HCT116 (cell line): ENCODE measurements around the gene ATG101. TPM values are rescaled to one million over a fixed set of nuclear protein-coding genes. Genes with fewer than 3 reads are reported as not detected.

Experiments
- ATAC-seq: fragments of 200-7000 bp; cut with Tn5 transposase; 2 replicates; pipeline ENCODE4 v1.9.1; 2020; ENCODE audit warnings: mild to moderate bottlenecking, moderate library complexity
- BruUV-seq: library from RNA; stranded (reverse); fragments of 400-500 nt; replicated peaks from 2 replicates; lab custom pipeline; 2021; lab: Mats Ljungman, UMichigan
- CTCF ChIA-PET: fragments of 300-600 bp; sonication (Branson Sonifier 250); formaldehyde crosslinking; loops from one replicate; lab custom pipeline; 2021; ENCODE audit warnings: antibody characterized with exemption; lab: Charles Lee
- POLR2A ChIA-PET: fragments of 300-600, 350-600 bp; sonication (Branson Sonifier 250); formaldehyde crosslinking; loops from one replicate; lab custom pipeline; 2021; ENCODE audit warnings: antibody characterized with exemption; lab: Charles Lee
- RAD21 ChIA-PET, 2 experiments: fragments of 300-600 bp; sonication (Branson Sonifier 250); formaldehyde crosslinking; loops; one replicate each; lab custom pipeline; 2023; ENCODE audit warnings: low total read pairs in 2 of 2; ENCODE audit not compliant: uncharacterized antibody in 2 of 2, unreplicated experiment in 2 of 2, low non-redundant PET in 1 of 2; lab: Charles Lee
- DNase-seq: peaks from one replicate; pipeline ENCODE4 v3.0.0-alpha.2; 2010; ENCODE audit warnings: low read depth, low spot score
- H2AFZ ChIP-seq: fragments of 200-600 bp; shearing (Covaris generic), sonication (generic); 2 replicates; pipeline ENCODE4 v1.6.1; 2017; ENCODE audit warnings: low read depth, mixed run types, mixed read lengths, antibody characterized with exemption, low read length; ENCODE audit not compliant: poor library complexity, severe bottlenecking
- H3K27ac ChIP-seq: 2 replicates; pipeline ENCODE4 v1.5.1; 2012; ENCODE audit warnings: low read depth, low read length
- H3K27me3 ChIP-seq: fragments of 200-600 bp; sonication (generic); 2 replicates; pipeline ENCODE4 v1.6.1; 2016; ENCODE audit warnings: mixed run types, low read length, mixed read lengths; ENCODE audit not compliant: insufficient read depth
- H3K36me3 ChIP-seq, 2 experiments: fragments of 200-500 bp in 1 of 2; fragments of 200-600 bp in 1 of 2; sonication (Bioruptor generic) in 1 of 2; sonication (generic) in 1 of 2; 2 replicates each; pipeline versions ENCODE4 v1.5.1 to v1.6.1; 2014 to 2016; ENCODE audit warnings: low read length in 2 of 2, inconsistent platforms in 1 of 2, mixed read lengths in 1 of 2, mixed run types in 1 of 2; ENCODE audit not compliant: insufficient read depth in 2 of 2, control insufficient read depth in 1 of 2
- H3K4me1 ChIP-seq, 2 experiments: fragments of 200-600 bp in 1 of 2; sonication (generic) in 1 of 2; 2 replicates each; pipeline versions ENCODE4 v1.5.1 to v1.6.1; 2012 to 2017; ENCODE audit warnings: low read length in 2 of 2, inconsistent platforms in 1 of 2, mild to moderate bottlenecking in 1 of 2, mixed read lengths in 1 of 2, mixed run types in 1 of 2, moderate library complexity in 1 of 2; ENCODE audit not compliant: insufficient read depth in 2 of 2, control insufficient read depth in 1 of 2
- H3K4me2 ChIP-seq: fragments of 200-600 bp; sonication (generic); 2 replicates; pipeline ENCODE4 v1.6.1; 2017; ENCODE audit warnings: mixed run types, low read length, mixed read lengths
- H3K4me3 ChIP-seq, 2 experiments: fragments of 200-600 bp in 1 of 2; sonication (generic) in 1 of 2; replicated peaks in 1 of 2; 2 replicates each; pipeline ENCODE4 v1.5.1; 2011 to 2016; ENCODE audit warnings: low read length in 2 of 2, control low read depth in 1 of 2, low read depth in 1 of 2, mild to moderate bottlenecking in 1 of 2, mixed read lengths in 1 of 2, mixed run types in 1 of 2
- H3K79me2 ChIP-seq: fragments of 200-600 bp; sonication (generic); 2 replicates; pipeline ENCODE4 v1.6.1; 2017; ENCODE audit warnings: mild to moderate bottlenecking, mixed run types, low read length, moderate library complexity, mixed read lengths; ENCODE audit not compliant: insufficient read depth
- H3K9ac ChIP-seq: fragments of 200-600 bp; sonication (generic); 2 replicates; pipeline ENCODE4 v1.6.1; 2016; ENCODE audit warnings: low read length, mixed read lengths
- H3K9me2 ChIP-seq: fragments of 200-600 bp; sonication (generic), shearing (Covaris generic); 2 replicates; pipeline ENCODE4 v1.6.1; 2017; ENCODE audit warnings: mixed run types, mild to moderate bottlenecking, moderate library complexity; ENCODE audit not compliant: insufficient read depth
- H3K9me3 ChIP-seq, 2 experiments: fragments of 200-500 bp in 1 of 2; fragments of 200-600 bp in 1 of 2; sonication (Bioruptor generic) in 1 of 2; sonication (generic) in 1 of 2; 2 replicates each; pipeline ENCODE4 v1.6.1; 2014 to 2017; ENCODE audit warnings: low read length in 2 of 2, mixed read lengths in 2 of 2, inconsistent platforms in 1 of 2, low read depth in 1 of 2, mild to moderate bottlenecking in 1 of 2, mixed run types in 1 of 2, moderate library complexity in 1 of 2; ENCODE audit not compliant: control insufficient read depth in 1 of 2, insufficient read depth in 1 of 2
- H4K20me1 ChIP-seq: fragments of 200-600 bp; sonication (generic), shearing (Covaris generic); 2 replicates; pipeline ENCODE4 v1.6.1; 2017; ENCODE audit warnings: mixed run types, mild to moderate bottlenecking, moderate library complexity; ENCODE audit not compliant: insufficient read depth
- CBX3 ChIP-seq: IDR thresholded peaks from 2 replicates; pipeline ENCODE4 v1.6.1; 2012; ENCODE audit warnings: low read depth
- ELF1 ChIP-seq: IDR thresholded peaks from 2 replicates; pipeline ENCODE4 v1.6.1; 2012; ENCODE audit warnings: low read depth, borderline replicate concordance
- EZH2 ChIP-seq: fragments of 200-600 bp; sonication (generic); IDR thresholded peaks from 2 replicates; pipeline ENCODE4 v1.6.1; 2017; ENCODE audit warnings: antibody characterized with exemption, mixed run types
- EZH2phosphoT487 ChIP-seq: fragments of 200-600 bp; IDR thresholded peaks from 2 replicates; pipeline ENCODE4 v1.6.1; 2018; ENCODE audit warnings: antibody characterized with exemption, borderline replicate concordance
- FOSL1 ChIP-seq: IDR thresholded peaks from 2 replicates; pipeline ENCODE4 v1.6.1; 2012; ENCODE audit warnings: low read depth
- JUND ChIP-seq: IDR thresholded peaks from 2 replicates; pipeline ENCODE4 v1.6.1; 2012
- POLR2A ChIP-seq: IDR thresholded peaks from 2 replicates; pipeline ENCODE4 v1.7.0; 2011; ENCODE audit warnings: borderline replicate concordance; ENCODE audit not compliant: insufficient read depth, insufficient read length; ENCODE audit errors: extremely low read depth
- POLR2AphosphoS5 ChIP-seq: IDR thresholded peaks from 2 replicates; pipeline ENCODE4 v1.6.1; 2011; ENCODE audit warnings: mild to moderate bottlenecking, low read depth, low read length, moderate library complexity
- SIN3A ChIP-seq: IDR thresholded peaks from 2 replicates; pipeline ENCODE4 v1.6.1; 2012; ENCODE audit warnings: low read depth
- SP1 ChIP-seq: IDR thresholded peaks from 2 replicates; pipeline ENCODE4 v1.6.1; 2012; ENCODE audit warnings: low read depth
- SRF ChIP-seq: IDR thresholded peaks from 2 replicates; pipeline ENCODE4 v1.6.1; 2012; ENCODE audit warnings: low read depth
- YY1 ChIP-seq: IDR thresholded peaks from 2 replicates; pipeline ENCODE4 v1.6.1; 2011; ENCODE audit warnings: low read length, low read depth, moderate library complexity, mild to moderate bottlenecking; ENCODE audit not compliant: insufficient replicate concordance; ENCODE audit errors: extremely low read depth
- ZFX ChIP-seq: fragments of 450-650 bp; IDR thresholded peaks from 2 replicates; pipeline ENCODE4 v1.6.1; 2017
- intact Hi-C: fragments of 100-400 bp; cut with micrococcal nuclease; formaldehyde crosslinking; loops from 2 replicates; pipeline ENCODE4 v1.10.0; 2022
- total RNA-seq: library from RNA; stranded (reverse); gene quantifications from one replicate; pipeline ENCODE4 v1.2.1, GENCODE V29; 2021; ENCODE audit not compliant: unreplicated experiment
- TF ChIP-seq, protein P1 (sequence below): IDR thresholded peaks from 2 replicates; pipeline ENCODE4 v1.6.1; 2012
- TF ChIP-seq, protein P2 (sequence below): IDR thresholded peaks from 2 replicates; pipeline ENCODE4 v1.6.1; 2012
- TF ChIP-seq, protein P3 (sequence below), 3 experiments: fragments of 200-600 bp in 1 of 3; sonication (generic) in 1 of 3; IDR thresholded peaks in 2 of 3; conservative IDR thresholded peaks in 1 of 3; 2 replicates each; pipeline ENCODE4 v1.5.1; 2012 to 2017; ENCODE audit warnings: low read depth in 2 of 3, low read length in 2 of 3, antibody characterized with exemption in 1 of 3, borderline replicate concordance in 1 of 3, control low read depth in 1 of 3, mild to moderate bottlenecking in 1 of 3, mixed read lengths in 1 of 3, mixed run types in 1 of 3, moderate library complexity in 1 of 3; ENCODE audit not compliant: insufficient read depth in 1 of 3

The ATG101 gene
- total RNA-seq, 1 experiment from 2014 or later = 49.2 TPM

DNA sequence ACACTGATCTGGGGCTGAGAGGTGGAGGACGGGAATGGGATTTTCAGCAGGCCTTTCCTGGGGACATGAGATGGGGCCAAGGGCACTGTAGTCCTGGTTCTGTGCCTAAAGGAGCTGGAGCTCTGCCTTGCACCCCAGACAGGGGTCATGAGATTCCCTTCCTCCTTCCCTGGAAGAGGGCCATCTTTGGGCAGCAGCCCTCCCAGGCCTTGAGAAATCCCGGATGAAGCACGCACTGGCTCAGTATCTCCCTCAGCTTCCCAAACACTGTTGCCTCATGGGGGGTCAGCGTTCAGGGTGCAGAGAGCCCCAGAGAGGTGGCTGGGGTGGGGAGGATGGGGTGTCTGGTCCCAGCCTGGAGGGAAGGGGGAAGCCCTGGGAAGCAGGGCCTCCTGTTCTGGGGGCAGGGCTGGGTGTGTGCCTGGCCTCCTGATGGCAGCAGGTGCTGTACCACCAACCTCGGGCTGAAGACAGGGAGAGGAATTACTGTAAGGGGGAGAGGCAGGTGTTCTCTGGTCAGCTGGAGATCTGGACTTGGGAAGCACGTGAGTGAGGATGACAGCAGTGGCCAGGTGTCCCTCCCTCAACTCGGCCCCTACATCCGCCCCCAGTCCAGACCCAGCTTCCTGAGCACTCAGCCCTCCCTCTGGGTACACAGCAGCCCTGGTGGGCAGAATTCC lies 26.9 kb upstream of the ATG101 start (continued):
- no peak for TF ChIP-seq SIN3A
- no peak for TF ChIP-seq SRF
- TF ChIP-seq ZFX = no peak
- TF ChIP-seq, protein P1, sequence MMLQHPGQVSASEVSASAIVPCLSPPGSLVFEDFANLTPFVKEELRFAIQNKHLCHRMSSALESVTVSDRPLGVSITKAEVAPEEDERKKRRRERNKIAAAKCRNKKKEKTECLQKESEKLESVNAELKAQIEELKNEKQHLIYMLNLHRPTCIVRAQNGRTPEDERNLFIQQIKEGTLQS = no peak
- TF ChIP-seq, protein P2, sequence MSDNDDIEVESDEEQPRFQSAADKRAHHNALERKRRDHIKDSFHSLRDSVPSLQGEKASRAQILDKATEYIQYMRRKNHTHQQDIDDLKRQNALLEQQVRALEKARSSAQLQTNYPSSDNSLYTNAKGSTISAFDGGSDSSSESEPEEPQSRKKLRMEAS = no peak
- TF ChIP-seq, protein P3, sequence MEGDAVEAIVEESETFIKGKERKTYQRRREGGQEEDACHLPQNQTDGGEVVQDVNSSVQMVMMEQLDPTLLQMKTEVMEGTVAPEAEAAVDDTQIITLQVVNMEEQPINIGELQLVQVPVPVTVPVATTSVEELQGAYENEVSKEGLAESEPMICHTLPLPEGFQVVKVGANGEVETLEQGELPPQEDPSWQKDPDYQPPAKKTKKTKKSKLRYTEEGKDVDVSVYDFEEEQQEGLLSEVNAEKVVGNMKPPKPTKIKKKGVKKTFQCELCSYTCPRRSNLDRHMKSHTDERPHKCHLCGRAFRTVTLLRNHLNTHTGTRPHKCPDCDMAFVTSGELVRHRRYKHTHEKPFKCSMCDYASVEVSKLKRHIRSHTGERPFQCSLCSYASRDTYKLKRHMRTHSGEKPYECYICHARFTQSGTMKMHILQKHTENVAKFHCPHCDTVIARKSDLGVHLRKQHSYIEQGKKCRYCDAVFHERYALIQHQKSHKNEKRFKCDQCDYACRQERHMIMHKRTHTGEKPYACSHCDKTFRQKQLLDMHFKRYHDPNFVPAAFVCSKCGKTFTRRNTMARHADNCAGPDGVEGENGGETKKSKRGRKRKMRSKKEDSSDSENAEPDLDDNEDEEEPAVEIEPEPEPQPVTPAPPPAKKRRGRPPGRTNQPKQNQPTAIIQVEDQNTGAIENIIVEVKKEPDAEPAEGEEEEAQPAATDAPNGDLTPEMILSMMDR (IDR thresholded peaks at IDR 0.05 in 2 of 3, conservative IDR thresholded peaks at IDR 0.05 in 1 of 3; ENCODE audit: borderline replicate concordance in 1 of 3, insufficient read depth in 1 of 3, low read depth in 2 of 3, low read length in 2 of 3) = no peak
- TF ChIP-seq EZH2phosphoT487 = no peak
- no peak for TF ChIP-seq EZH2
- no peak for TF ChIP-seq FOSL1
- TF ChIP-seq POLR2A = no peak
- TF ChIP-seq POLR2AphosphoS5 = no peak

DNA sequence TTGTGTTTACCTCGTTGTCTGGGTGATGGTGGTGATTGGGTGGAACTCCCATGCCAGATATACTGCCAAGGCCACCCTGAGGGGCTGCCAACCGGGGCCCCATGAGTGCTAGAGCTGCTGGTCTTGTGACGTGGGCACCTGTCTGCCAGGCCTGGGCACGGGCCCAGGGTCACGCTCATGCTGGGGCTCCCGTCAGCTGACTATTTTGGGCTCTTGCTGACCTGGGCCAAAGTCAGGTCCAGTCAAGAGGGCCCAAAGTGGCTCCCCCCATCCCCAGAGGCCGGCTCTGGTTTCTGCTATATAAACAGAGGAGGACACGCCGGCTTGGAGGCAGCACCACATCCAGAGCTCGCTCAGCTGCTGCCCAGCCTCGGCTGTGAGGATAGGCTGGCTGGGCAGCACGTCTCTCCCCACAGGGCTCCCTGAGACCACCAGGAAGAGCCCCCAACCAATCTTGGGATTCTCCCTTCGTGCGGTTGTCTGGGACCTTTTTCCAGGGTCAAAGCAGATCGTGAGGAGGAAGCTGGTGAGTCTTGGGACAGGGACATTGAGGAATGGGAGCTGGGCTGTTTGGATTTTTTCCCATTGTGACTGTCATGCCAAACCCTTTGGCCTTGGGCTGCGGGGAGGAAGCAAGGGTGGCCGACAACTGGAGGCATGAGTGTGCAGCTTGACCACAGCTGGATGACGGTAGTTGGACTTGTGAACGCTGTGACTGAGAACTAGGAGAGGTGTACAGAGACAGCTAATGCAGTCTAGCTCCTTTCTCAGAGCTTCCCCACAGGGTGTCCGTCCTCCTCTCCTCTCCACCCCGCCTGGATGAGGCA lies 26.2 kb upstream of the ATG101 start:
- Histone ChIP-seq H3K4me2 (no peak overlapping the region), H3K27me3 (no peaks in the 10 kb centered on the region), H3K27ac (no peak overlapping the region), H3K9ac (no peak overlapping the region), H3K4me3 (no peak overlapping the region), H3K79me2 (peaks cover 15% of the 10 kb centered on the region), H3K36me3 (no peaks in the 10 kb centered on the region), H3K4me1 (peaks cover 0 to 14% of the 10 kb centered on the region in 2 experiments; a peak in 1 of 4 replicates), H4K20me1 (no peaks in the 10 kb centered on the region), H2AFZ (no peak overlapping the region), H3K9me2 (no peaks in the 10 kb centered on the region), H3K9me3 (no peaks in the 10 kb centered on the region)
- no peak for ATAC-seq
- intact Hi-C loops = no loop called here
- DNase-seq = no peak
- RAD21 ChIA-PET = no interaction called here
- TF ChIP-seq SP1 = no peak
- TF ChIP-seq, protein P1 = no peak
- TF ChIP-seq ELF1 = no peak
- TF ChIP-seq CBX3 = no peak
- no peak for TF ChIP-seq SRF
- no peak for TF ChIP-seq POLR2AphosphoS5
- TF ChIP-seq, protein P2 = no peak
- no peak for TF ChIP-seq EZH2phosphoT487
- no peak for TF ChIP-seq JUND
- TF ChIP-seq POLR2A = no peak
- no peak for TF ChIP-seq EZH2
- no peak for TF ChIP-seq ZFX
- no peak for TF ChIP-seq SIN3A
- TF ChIP-seq FOSL1 = no peak
- TF ChIP-seq, protein P3 (IDR thresholded peaks at IDR 0.05 in 2 of 3, conservative IDR thresholded peaks at IDR 0.05 in 1 of 3; ENCODE audit: borderline replicate concordance in 1 of 3, insufficient read depth in 1 of 3, low read depth in 2 of 3, low read length in 2 of 3) = no peak
- no peak for TF ChIP-seq YY1
- BruUV-seq = no TSS peak
- POLR2A ChIA-PET = no interaction called here
- CTCF ChIA-PET = interaction anchor here (0.8 kb wide), 1 partner anchor 25 kb away, joined by 3 read pairs; no protein-coding TSS in a partner anchor
